NCI-H1092 treated with DMSO at 0.1 percent for 48 hours (cell line): ENCODE results near the gene GRK6.
"Not testable (repeated sequence)": the region's sequence is repeated elsewhere in the genome, so short reads cannot be mapped to it uniquely, and the experiment has no call there.

ENCODE experiments used
- DNase-seq: peaks from one replicate; lab custom pipeline; 2025; lab: John Stamatoyannopoulos, UW

Gene GRK6

DNA sequence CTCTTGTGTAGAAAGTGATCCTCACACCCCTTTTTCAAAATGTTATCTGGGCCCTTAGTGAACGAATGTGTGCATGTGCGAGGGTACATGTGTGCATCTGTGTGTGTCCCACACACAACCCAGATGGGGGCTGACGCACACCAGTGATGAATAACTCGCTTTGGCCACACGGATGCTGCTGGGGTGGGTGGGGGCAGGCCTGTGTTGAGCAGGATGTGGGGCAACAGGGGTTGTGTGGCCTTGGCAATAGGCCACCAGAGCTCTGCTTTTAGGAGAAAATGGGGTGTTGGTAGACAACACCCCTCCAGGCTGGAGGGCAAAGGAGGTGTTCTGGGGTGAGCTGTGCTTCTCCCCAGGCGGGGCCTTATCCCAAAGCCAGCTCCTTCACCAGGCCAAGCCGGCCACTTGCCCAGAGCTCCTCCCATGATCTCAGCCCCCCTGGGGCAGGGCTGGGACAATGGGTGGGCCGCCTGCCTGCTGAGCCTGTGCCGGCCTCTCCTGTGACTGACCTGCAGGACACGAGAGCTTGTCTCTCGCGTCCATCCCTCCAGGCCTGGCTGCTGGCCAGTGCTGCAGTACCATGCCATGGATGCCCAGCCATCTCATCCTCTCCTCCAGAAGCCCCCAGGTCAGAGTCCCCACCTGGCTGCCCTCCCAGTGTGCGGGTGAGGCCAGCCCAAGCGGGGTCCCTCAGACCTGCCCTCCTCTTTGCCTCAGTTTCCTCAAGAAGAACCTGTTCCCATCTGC, 45.3 kb downstream of the GRK6 start:
- DNase-seq, result no peak

DNA sequence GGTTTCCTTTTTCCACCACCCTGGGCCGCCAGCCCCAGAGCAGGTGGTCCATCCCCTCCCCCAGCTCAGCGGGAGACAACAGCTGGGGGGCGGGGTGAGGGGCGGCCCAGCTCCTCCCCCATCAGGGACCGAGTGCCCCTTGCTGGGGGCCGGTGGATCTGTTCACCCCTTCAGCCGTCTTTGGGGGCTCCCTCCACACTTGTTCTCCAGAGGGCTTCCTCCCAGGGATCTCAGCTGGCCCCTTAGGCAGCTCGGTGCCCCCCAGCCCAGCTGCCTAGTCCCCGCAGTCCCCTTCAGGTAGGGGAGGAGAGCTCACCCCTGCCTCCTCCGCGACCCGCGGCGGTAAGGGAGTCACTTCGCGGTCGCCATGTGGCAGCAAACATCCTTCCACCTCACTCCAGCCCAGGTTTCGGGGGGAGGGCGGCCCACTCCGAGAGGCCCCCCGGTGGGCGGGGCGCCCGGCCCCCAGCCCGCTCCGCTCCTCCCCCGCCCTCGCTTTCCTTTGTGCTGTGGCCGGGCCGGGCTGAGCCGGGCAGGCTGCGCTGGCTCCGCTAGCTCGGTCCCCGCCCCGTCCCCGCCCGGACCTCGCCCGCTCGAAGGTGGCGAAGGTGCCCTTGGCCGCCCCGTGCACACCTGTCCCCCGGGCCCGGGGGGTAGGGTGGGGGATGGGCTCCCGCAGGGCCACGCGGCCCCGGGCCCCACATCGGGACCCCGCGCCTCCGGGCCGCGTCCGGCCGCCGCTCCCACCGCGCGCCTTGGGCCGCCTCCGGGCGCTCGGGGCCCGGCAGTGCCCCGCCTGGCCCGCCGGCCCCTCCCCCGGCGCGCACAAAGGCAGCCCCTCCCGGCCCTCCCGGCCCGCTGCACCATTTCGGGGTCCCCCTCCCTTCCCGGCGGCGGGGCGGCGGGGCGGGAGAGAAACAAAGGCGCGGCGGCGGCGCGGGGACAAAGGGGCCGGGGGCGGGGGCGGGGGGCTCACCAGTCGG, 46.3 kb downstream of the GRK6 start:
- no peak for DNase-seq

DNA sequence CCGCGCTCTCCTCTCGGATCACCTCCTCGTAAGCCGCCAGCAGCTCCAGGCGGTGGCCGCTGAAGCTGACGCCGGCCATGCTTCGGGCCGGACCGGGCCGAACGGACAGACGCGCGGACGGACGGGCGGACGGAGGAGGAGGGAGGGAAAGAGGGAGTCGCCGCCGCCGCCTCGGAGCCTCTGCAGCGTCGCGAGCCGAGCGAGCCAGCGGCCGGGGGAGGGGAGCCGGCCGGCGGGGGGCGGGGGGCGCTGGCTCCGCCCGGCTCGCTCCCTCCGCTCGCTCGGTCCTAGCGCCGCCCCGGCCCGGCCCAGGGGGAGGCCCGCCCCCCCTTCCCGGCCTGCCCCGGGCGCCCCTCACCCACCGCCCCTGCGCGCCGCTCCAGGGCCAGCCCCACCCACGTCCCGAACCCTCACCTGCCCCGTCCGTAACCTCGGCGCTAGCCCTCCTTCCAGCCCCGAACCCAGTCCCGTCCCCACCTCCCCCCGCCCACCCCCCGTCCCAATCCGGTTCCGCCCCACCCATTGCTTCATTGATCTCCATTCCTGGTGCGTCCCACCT, 47.0 kb downstream of the GRK6 start, which contains the start of gene DBN1:
Gene DBN1 (minus strand): TSS at position 192 of the 559 bp plus-strand sequence. CDS start 113 bp downstream, at position 79.
- peak; percentile 40 for DNase-seq

DNA sequence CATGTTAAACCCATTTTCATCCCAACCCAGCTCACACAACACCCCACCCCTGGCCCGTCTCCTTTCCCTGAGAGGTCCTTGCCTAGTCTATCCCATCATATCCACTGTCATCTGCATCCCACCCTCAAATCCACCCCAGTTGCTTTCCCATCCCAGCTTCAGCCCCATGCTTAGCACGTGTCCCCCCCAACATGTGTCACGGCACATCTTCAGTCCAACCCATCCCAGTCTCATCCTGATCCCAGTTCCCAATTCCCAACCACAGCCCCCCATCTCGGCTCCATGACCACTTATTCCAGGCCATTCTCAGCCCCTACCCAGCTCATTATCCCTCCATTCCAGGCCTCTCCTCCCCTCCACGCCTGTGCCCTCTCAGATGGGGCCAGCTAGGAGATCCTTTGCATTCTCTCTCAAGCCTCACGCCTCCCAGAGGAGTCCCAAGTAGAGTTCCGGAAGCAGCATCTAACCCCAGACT, 47.6 kb downstream of the GRK6 start:
- no peak for DNase-seq

DNA sequence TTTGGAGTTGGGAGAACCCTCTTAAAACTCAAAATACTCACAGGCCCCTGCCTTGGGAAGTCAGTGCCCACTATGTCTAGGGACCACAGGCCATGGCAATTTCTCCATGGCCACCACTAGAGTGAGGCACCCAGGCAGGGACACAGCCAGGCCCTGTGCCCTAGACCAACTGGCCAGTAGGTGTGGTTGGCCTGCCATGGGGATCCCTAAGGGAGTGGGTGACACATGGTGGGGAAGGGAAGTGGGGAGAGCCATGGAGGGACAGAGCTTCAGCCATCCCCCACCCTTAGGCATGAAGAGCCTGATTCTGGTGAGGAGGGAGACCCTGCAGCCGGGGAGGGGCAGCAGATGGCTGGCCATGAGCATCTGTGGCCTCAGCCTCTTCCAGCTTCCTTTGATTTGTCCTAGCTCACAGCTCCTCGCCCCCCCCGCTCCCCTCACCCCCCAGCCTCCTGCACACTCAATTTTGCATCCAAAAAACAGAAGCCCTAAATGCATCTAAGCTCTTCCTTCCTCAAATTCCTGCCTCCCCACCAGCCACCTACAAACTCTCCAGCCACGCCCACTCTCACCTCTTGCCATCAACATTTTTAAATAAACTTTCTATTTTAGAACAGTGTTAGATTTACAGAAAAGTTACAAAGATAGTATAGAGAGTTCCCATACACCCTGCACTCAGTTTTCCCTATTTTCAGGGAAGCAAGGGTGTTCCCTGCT, 48.5 kb downstream of the GRK6 start:
- DNase-seq, result no peak

DNA sequence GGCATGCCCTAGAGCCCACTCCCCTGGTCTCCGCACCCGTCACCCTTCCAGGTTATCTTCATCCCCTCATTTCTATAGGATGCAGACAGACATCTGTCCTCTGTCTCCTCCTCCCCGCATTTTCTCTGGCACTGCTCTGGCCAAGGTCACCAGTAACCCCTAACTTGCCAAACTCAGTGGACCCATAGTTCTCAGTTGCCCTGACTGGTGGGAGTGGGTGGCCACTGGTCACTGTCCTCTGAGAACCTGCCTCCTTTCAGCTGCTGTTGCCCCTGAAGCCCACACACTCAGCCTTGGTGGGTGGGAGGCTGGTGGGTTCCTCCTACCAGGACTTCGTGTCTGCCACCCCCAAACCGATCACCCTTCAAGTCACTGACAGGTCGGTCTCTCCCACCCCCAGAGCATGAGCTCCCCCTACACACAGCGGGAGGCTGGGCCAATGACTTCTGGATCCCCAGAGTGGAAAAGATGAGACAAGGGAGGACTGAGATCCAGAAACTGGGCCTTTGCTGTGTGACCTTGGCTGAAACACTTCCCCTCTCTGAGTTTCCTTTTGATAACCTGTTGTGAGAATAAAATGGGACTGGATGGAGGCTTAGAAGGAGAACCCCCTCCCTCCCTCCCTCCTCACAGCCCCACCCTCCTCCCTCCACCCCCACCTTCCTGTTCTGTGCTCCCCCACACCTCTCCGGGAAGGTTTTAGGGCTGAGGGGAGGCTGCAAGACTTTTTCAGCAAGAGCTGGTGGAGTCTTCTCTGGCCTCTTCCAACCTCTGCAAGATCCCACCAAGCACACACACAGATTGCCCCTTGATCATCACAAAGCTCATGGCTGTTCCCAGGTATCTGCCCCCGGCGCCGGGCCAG, 49.3 kb downstream of the GRK6 start:
- no peak for DNase-seq

DNA sequence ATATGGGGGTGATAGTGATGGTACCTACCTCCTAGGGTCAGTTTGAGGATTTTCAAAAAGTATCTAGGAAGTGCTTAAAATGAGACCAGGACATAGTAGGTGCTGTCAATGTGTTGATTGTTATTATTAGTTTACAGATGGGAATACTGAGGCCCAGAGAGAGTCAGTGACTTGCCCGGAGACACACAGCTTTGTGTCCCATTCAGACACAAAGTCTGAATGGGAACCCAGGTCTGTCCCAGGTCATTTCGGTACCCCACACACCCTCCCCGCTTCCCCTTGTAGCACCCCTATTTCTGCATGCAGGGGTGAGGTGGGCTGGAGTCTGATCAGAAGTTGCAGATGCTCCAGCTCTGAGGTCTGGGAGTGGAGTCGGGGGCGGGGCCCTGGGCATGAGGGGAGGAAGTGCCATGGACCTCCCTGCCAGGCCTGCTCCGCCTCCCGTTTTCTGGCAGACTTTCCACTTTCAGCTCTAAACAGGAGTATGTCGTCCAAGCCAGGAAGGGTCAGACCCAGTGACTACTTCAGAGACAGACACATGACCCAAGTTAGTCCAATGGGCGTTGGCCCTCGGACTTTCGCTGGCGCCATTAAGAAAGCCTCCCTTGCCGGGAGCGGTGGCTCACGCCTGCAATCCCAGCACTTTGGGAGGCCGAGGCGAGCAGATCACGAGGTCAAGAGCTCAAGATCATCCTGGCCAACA, 50.2 kb downstream of the GRK6 start:
- DNase-seq, result no peak

DNA sequence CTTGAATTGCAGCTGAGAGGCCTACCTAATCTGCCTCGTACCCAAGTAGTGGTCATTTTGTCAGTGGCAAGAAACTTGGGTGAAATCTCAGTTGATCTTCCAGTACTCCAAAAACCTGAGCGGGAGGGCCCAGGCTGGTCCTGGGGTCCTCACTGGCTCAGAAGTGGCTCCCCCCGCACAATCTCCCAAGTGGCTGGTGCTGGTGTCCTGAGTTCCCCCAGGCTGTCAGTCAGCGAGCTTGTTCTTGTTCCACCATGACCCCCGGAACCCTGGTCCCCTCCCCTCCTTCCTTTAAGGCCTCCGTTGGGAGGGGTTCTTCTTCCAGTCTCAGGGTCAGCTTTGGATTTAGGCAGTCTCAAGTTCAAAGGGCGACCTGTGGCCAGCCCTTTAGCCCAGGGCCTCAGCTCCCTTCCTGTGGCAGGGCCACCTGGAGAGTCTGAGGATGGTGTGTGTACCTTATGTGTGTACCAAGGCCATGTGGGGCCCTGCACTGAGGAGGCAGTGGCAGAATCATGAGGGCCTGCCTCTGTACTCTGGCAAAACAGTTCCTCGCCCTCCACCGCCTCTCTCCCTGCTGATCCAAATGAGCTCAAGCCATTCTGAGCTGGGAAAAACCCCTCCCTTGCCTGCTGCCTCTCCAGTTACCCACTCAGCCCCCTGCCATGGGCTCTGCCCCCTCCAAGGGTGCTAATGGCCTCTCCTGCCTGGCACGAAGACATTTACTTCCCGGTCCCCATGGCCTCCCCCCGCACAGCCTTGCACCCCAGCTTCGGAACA, 51.4 kb downstream of the GRK6 start:
- no peak for DNase-seq

DNA sequence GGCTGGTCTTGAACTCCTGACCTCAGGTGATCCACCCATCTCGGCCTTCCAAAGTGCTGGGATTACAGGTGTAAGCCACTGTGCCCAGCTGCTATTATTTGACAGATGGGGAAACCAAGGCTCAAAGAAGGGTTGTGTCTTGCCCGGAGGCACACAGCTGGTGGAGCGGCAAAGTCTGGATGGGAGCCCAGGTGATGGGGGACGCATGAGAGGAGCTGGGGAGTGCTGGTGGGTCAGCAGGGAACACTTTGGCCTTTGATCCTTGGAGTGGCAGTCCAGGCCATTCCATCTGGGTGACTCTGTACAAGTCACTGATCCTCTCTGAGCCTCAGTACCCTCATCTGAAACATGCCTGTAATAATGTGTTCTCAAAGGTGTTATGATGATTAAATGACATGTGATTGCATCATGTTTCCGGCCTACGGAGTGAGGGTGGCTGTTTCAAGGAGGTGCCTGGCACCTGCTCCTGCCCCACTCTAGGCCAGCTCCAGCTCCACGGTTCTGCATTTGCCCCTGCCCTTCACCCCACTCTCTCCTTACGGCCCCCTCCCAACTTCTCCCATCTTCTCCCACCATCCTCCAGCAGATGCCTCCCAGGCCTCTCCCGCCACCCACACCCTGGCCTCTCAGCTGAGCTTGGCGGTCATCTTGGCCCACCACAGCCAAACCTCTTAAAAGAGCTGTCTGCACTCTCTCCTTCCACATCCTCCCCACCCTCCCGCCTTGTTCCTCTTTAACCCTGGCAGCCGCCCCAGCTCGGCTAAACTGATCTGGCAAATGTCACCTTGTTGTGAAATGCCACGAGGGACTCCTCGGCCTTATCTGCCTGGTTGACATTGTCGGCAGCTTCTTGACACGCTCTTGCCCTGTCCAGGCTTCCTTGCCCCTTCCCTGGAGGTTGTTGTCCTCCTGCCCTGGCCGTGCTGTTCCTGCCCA, 52.5 kb downstream of the GRK6 start:
- peak; percentile 60 for DNase-seq

DNA sequence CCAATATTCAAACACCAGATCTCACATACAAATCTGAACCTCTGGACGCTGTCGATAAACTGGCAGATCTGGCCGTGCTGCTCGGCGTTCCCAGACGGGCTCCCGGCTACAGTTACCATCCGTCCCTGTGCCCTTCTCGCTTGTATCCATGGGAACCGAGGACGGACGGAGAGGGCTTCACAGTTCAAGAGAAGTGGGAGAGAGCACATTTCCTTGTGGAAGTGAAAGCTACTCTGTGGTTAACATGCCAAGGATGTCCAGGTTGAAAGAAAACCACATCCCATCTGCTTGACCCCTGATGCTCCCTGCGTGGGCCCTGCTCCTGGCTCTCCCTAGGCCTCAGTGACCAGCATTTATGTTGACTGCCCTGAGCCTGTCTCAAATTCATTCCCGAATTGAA, 53.3 kb downstream of the GRK6 start:
- DNase-seq, result no peak

DNA sequence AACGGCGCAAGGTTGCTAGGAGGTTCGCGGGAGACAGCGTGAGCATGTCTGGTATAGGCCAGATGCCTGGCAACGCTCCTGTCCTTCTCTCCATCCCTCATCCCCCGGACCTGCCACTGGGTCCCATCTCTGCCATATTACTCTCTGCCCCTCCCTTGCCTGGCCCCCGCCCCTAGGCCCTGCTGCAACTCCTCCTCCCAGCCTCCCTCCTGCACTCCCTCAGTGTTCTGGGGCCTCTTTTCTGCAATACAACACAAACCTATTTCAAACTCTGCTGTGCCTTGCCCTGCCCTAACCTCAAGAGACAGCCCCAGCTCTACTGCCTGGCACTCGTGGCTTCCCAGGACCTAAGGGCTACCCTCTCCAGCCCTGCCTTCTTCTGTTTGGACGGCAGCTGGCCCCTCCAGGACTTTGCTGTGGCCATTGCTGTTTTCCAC, 55.9 kb downstream of the GRK6 start:
- DNase-seq, result no peak

DNA sequence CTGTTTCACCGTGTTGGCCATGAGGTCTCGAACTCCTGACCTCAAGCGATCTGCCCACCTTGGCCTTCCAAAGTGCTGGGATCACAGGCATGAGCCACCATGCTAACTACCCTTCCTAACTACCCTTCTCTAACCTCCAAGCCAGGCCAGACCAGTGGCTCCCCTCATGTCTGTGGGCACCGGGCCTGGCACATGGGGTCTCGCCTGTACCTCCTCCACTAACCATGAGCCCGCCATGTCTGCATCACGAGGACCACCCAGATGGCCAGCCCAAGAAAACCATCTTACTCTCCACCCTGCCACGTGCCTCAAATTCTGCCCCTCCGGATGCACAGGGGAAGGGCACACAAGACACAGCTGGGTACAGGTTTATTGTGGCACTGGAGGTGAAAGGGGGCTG, 56.6 kb downstream of the GRK6 start:
- DNase-seq, result no peak

DNA sequence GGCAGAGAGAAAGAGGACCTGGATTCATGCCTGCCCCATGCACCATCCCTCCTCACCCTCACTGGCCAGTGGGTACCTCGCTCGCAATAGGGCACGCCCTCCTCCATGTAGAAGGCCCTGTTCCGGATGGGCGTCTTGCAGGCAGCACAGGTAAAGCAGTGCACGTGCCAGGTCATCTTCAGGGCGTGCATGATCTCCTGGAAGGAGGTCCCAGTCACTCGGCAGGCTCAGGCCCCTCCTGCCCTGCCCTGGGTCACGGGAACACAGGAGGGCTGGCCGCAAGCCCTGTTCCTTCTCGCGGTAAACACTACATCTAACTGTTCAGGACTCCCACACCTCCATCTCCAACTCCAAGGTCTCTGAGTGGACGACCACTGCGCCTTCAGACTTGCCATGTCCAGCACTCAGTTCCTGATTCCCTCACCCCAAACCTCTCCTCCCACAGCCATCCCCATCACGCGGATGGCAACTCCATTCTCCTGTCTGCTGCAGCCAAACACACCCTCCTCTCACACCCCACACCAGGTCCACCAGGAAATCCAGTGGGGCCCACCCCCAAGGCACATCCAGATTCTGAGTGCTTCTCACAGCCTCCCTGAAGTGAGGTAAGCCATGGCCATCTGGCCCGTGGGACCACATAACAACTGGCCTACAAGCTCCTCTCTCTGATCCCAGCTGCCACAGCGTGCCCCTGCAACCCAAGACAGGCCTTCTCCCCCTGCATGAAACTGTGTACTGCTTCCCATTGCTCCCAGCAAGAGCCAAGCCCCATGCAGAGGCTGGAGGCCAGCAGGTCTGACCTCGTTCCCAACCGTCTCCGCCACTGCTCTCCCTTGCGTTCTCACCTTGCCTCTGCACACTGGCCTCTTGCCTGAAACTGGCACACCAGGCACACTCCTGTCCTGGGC, 57.8 kb downstream of the GRK6 start:
- no peak for DNase-seq

DNA sequence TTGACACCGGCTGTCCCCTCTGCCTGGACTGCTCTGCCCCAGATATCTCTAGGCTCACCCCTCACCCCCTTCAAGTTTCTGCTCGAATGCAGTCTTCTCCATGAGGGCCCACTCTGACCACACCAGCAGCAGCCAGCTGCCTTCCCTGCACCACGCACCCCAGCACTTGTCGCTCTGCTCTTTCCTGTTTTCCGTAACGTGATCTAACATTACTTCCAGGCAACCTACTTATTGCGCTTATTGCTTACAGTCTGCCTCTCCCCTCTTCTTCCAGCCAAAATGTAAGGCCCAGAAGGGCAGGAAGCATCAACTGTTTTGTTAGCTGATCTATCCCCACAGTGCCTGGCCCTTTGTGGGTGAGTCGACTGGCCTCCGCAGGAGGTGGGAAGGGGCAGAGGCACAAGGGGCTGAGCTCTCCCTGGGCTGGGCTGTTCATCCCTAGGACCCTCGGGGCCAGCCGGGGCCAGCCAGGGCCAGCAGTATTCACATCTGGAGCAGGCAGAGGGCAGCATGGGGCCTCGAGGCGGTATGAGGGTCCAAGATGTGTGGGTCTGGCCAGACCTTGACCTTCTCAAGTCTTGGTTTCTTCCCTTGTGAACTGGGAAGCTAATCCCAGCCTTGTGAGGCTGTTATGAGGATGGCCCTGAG, 58.5 kb downstream of the GRK6 start:
- DNase-seq, result no peak

DNA sequence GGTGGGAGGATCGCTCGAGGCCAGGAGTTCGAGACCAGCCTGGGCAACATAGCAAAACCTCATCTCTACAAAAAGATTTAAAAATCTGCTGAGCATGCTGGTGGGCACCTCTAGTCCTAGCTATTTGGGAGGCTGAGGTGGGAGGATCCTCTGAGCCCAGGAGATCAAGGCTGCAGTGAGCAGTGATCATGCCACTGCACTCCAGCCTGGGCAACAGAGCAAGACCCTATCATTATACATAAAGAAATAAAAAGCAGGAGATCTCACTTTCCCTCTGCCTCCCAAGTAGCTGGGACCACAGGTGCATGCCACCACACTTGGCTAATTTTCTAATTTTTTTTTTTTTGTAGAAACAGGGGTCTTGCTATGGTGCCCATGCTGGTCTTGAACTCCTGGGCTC, 59.3 kb downstream of the GRK6 start:
- not testable (repeated sequence) for DNase-seq

DNA sequence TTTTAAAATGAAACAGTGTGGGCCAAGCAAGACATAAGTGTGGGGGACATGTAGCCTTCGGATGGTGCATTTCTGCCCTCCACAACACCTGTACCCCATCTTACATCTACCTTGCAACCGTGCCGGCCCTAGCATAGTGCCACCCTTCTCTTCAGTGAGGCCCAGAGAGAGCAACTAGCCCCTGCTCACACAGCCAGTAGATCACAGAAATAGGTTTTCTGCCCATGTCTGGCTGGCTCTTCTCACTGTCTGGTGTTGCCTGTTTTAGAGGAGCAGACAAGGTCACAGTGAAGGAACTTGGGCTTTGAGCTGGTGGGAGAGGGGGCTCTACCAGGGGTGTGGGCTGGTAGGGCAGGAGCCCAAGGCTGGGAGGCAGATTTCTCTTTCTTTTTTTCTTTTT, 59.8 kb downstream of the GRK6 start:
- DNase-seq, result no peak

DNA sequence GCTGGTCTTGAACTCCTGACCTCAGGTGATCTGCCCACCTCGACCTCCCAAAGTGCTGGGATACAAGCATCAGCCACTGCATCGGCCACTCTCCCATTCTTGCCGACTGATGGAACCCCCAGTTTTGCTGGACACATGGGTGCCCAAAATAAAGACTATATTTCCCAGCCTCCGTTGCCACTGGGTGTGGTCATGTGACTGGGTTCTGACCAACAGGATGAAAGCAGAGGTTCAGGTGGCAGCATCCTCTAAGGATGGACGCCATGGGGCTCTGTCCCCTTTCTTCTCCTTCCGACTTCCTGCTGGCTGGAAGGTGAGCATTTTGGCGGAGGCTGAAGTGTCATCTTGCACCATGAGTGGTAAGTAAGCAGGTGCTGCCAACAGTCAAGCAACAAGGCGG, 60.7 kb downstream of the GRK6 start:
- DNase-seq, result no peak
